A673 (cell line): ENCODE measurements around the gene SNRNP70. TPM values are rescaled to one million over a fixed set of nuclear protein-coding genes. Genes with fewer than 3 reads are reported as not detected.

Experiments used
- BruUV-seq: library from RNA; stranded (reverse); fragments of 400-500 nt; replicated peaks from 2 replicates; lab custom pipeline; 2021; lab: Mats Ljungman, UMichigan
- CTCF ChIA-PET: fragments of 300-600 bp; sonication (Branson Sonifier 250); formaldehyde crosslinking; loops from one replicate; lab custom pipeline; 2022; ENCODE audit warnings: antibody characterized with exemption; lab: Charles Lee
- POLR2A ChIA-PET: fragments of 300-600 bp; sonication (Branson Sonifier 250); formaldehyde crosslinking; loops from one replicate; lab custom pipeline; 2022; ENCODE audit warnings: antibody characterized with exemption; ENCODE audit not compliant: low non-redundant PET; lab: Charles Lee
- DNase-seq: peaks from one replicate; pipeline ENCODE4 v3.0.0-alpha.2; 2015; ENCODE audit warnings: low spot score
- H3K27ac ChIP-seq: fragments of 200-600 bp; sonication (generic); 2 replicates; pipeline ENCODE4 v1.5.1; 2016; ENCODE audit warnings: mixed run types, low read depth, mild to moderate bottlenecking, mixed read lengths, antibody characterized with exemption, low read length; ENCODE audit not compliant: poor library complexity, severe bottlenecking
- H3K27me3 ChIP-seq: fragments of 200-600 bp; sonication (generic); replicated peaks from 2 replicates; pipeline ENCODE4 v1.6.1; 2017; ENCODE audit warnings: mixed run types, low read depth, mild to moderate bottlenecking, mixed read lengths, antibody characterized with exemption, low read length; ENCODE audit not compliant: insufficient read depth, poor library complexity
- H3K36me3 ChIP-seq: fragments of 200-600 bp; sonication (generic); 2 replicates; pipeline ENCODE4 v1.6.1; 2016; ENCODE audit warnings: mixed run types, mild to moderate bottlenecking, mixed read lengths, antibody characterized with exemption, low read length; ENCODE audit not compliant: insufficient read depth, poor library complexity, severe bottlenecking
- H3K4me1 ChIP-seq: fragments of 200-600 bp; sonication (generic); 2 replicates; pipeline ENCODE4 v1.6.1; 2017; ENCODE audit warnings: mixed run types, mild to moderate bottlenecking, mixed read lengths, antibody characterized with exemption, low read length; ENCODE audit not compliant: insufficient read depth, poor library complexity, severe bottlenecking
- H3K4me3 ChIP-seq: fragments of 200-600 bp; sonication (generic); 2 replicates; pipeline ENCODE4 v1.5.1; 2016; ENCODE audit warnings: low read depth, mixed run types, mild to moderate bottlenecking, mixed read lengths, low read length; ENCODE audit not compliant: poor library complexity, severe bottlenecking
- H3K9me3 ChIP-seq: fragments of 200-600 bp; sonication (generic); 2 replicates; pipeline ENCODE4 v1.6.1; 2016; ENCODE audit warnings: mixed run types, low read depth, mild to moderate bottlenecking, mixed read lengths, antibody characterized with exemption, low read length; ENCODE audit not compliant: poor library complexity, severe bottlenecking
- EZH2 ChIP-seq: fragments of 200-600 bp; sonication (generic); IDR thresholded peaks from 2 replicates; pipeline ENCODE4 v1.6.1; 2017; ENCODE audit warnings: borderline replicate concordance, low read depth, mild to moderate bottlenecking, mixed read lengths, antibody characterized with exemption, low read length; ENCODE audit not compliant: poor library complexity, severe bottlenecking
- intact Hi-C: fragments of 100-400 bp; cut with micrococcal nuclease; formaldehyde crosslinking; loops from one replicate; pipeline ENCODE4 v1.10.0; 2022; ENCODE audit not compliant: unreplicated experiment
- total RNA-seq: library from RNA; stranded (reverse); gene quantifications from 2 replicates; pipeline ENCODE4 v1.2.3, GENCODE V29; 2021
- TF ChIP-seq, protein P1 (sequence below): fragments of 300-800, 200-600 bp; sonication (generic); conservative IDR thresholded peaks from 2 replicates; pipeline ENCODE4 v1.5.1; 2017; ENCODE audit warnings: low read depth, mild to moderate bottlenecking, antibody characterized with exemption, low read length, moderate library complexity, mixed read lengths

The SNRNP70 gene
- total RNA-seq, 1 experiment from 2014 or later, result 295 TPM

DNA sequence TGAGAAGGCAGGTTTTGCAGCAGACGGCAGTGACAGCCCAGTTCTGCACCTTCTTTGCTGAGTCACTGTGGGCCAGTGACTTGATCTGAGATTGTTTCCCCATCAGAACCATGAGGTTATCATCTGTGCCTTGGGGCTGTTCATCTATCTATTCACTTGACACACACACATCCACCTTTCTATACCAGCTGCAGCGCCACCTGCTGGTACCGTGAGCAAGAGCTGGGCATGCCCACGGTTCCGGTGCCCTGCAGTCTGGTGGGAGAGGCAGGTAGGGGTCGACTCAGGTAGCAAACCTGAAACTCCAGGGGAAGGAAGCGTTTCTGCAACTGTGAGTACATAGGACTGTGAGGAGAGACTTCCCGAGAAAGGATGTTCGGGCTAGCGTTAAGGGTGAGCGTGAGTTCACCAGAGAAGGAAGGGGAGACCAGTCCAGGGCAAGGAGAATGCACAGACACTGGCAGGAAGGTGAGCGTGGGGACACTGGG lies 21.4 kb downstream of the SNRNP70 start:
- Histone ChIP-seq H3K9me3 (no peaks in the 10 kb centered on the region), H3K27me3 (no peaks in the 10 kb centered on the region), H3K4me1 (peaks cover 25% of the 10 kb centered on the region), H3K36me3 (peaks cover 79% of the 10 kb centered on the region), H3K4me3 (no peak overlapping the region), H3K27ac (no peak overlapping the region)
- intact Hi-C loops, result no loop called here
- no peak for TF ChIP-seq EZH2
- TF ChIP-seq, protein P1, sequence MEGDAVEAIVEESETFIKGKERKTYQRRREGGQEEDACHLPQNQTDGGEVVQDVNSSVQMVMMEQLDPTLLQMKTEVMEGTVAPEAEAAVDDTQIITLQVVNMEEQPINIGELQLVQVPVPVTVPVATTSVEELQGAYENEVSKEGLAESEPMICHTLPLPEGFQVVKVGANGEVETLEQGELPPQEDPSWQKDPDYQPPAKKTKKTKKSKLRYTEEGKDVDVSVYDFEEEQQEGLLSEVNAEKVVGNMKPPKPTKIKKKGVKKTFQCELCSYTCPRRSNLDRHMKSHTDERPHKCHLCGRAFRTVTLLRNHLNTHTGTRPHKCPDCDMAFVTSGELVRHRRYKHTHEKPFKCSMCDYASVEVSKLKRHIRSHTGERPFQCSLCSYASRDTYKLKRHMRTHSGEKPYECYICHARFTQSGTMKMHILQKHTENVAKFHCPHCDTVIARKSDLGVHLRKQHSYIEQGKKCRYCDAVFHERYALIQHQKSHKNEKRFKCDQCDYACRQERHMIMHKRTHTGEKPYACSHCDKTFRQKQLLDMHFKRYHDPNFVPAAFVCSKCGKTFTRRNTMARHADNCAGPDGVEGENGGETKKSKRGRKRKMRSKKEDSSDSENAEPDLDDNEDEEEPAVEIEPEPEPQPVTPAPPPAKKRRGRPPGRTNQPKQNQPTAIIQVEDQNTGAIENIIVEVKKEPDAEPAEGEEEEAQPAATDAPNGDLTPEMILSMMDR, result peak; percentile 96
- peak; percentile 78 for DNase-seq
- BruUV-seq, result no TSS peak
- POLR2A ChIA-PET, result interaction anchor here (0.6 kb wide), 1 partner anchor 305 kb away, joined by 4 read pairs; no protein-coding TSS in a partner anchor
- CTCF ChIA-PET, result interaction anchor here (0.6 to 1.9 kb wide), 4 partner anchors 8 to 409 kb away, joined by 3 to 21 read pairs (median 8); no protein-coding TSS in a partner anchor

DNA sequence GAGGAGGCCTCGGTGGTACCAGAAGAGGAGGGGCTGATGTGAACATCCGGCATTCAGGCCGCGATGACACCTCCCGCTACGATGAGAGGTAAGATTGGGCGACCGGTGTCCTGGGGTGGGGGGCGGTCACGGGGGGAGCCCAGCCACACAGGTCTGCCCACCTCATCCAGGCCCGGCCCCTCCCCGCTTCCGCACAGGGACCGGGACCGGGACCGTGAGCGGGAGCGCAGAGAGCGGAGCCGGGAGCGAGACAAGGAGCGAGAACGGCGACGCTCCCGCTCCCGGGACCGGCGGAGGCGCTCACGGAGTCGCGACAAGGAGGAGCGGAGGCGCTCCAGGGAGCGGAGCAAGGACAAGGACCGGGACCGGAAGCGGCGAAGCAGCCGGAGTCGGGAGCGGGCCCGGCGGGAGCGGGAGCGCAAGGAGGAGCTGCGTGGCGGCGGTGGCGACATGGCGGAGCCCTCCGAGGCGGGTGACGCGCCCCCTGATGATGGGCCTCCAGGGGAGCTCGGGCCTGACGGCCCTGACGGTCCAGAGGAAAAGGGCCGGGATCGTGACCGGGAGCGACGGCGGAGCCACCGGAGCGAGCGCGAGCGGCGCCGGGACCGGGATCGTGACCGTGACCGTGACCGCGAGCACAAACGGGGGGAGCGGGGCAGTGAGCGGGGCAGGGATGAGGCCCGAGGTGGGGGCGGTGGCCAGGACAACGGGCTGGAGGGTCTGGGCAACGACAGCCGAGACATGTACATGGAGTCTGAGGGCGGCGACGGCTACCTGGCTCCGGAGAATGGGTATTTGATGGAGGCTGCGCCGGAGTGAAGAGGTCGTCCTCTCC lies 22.6 kb downstream of the SNRNP70 start:
- TF ChIP-seq, protein P1, result no peak
- TF ChIP-seq EZH2, result no peak
- H3K36me3 ChIP-seq, result peaks cover 70% of the 10 kb centered on the region
- TSS peak; percentile 69 for BruUV-seq
- DNase-seq, result no peak
- H3K27ac ChIP-seq, result peak overlapping the region; percentile 58
- ChIA-PET POLR2A (interaction anchor here (0.5 kb wide), 1 partner anchor 16 kb away, joined by 3 read pairs; no protein-coding TSS in a partner anchor), CTCF (interaction anchor here (1.0 kb wide), 1 partner anchor 10 kb away, joined by 3 read pairs; no protein-coding TSS in a partner anchor)
- intact Hi-C loops, result no loop called here
- no peak overlapping the region for H3K4me3 ChIP-seq
- no peaks in the 10 kb centered on the region for H3K27me3 ChIP-seq
- no peaks in the 10 kb centered on the region for H3K9me3 ChIP-seq
- H3K4me1 ChIP-seq, result peaks cover 16% of the 10 kb centered on the region

DNA sequence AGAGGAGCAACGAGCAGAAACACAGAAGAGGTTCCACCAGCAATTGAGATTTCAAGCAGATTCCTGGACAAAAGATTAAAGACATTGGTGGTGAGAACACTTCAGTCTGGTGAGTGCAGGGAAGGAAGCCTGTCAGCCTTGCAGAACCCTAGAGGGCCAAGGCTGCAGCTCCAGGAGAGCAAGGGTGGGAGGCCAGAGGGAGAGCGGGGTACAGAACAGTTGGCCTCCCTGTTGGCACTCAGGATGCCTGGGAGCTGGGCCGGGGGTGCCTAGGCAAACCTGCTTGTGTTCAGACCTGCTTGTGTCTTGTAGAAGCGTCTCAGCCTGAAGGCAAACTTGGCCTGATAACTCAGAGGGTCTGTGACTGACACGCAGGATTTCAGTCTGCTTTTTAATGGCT lies 23.8 kb downstream of the SNRNP70 start:
- peaks cover 58% of the 10 kb centered on the region for H3K36me3 ChIP-seq
- no peaks in the 10 kb centered on the region for H3K9me3 ChIP-seq
- intact Hi-C loops, result no loop called here
- H3K4me3 ChIP-seq, result no peak overlapping the region
- TF ChIP-seq EZH2, result no peak
- TF ChIP-seq, protein P1, result no peak
- peak overlapping the region; percentile 58 for H3K27ac ChIP-seq
- BruUV-seq, result no TSS peak
- CTCF ChIA-PET, result interaction anchor here (1.0 kb wide), 1 partner anchor 11 kb away, joined by 3 read pairs; no protein-coding TSS in a partner anchor
- H3K27me3 ChIP-seq, result no peaks in the 10 kb centered on the region
- H3K4me1 ChIP-seq, result peaks cover 10% of the 10 kb centered on the region
- DNase-seq, result no peak
- POLR2A ChIA-PET, result no interaction called here
